Measurements from ENCODE around the gene SAMD9.

Gene SAMD9

DNA sequence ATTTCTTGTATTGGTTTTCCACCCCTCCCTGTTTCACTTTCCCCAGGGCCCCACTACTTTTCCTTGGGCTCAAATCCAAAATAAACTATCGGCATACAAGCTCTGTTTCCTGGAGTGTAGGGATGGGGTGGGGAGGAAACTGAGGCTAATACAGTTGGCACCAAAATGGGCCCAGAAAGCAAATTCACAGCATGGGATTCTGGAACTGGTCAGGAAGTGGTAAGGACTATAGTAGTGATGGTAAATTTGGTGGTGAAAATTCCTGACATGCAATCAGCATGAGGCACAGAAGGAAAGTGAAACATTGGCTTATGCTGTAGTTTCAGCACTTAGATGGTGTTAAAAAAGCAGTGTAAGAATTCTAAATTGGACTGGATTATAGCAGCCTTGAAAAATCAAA lies 39.1 kb upstream of the SAMD9 start:
- no peak for DNase-seq (ENCODE audit: low spot score)
- TF ChIP-seq, protein P1, sequence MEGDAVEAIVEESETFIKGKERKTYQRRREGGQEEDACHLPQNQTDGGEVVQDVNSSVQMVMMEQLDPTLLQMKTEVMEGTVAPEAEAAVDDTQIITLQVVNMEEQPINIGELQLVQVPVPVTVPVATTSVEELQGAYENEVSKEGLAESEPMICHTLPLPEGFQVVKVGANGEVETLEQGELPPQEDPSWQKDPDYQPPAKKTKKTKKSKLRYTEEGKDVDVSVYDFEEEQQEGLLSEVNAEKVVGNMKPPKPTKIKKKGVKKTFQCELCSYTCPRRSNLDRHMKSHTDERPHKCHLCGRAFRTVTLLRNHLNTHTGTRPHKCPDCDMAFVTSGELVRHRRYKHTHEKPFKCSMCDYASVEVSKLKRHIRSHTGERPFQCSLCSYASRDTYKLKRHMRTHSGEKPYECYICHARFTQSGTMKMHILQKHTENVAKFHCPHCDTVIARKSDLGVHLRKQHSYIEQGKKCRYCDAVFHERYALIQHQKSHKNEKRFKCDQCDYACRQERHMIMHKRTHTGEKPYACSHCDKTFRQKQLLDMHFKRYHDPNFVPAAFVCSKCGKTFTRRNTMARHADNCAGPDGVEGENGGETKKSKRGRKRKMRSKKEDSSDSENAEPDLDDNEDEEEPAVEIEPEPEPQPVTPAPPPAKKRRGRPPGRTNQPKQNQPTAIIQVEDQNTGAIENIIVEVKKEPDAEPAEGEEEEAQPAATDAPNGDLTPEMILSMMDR (IDR thresholded peaks at IDR 0.05; ENCODE audit: extremely low read depth, insufficient read depth, missing control alignments), result no peak
- in situ Hi-C loops (cut with MboI; ENCODE audit: low pct_unique_long_range_greater_than_20kb, low sequenced_read_pairs, unreplicated experiment), result no loop called here

DNA sequence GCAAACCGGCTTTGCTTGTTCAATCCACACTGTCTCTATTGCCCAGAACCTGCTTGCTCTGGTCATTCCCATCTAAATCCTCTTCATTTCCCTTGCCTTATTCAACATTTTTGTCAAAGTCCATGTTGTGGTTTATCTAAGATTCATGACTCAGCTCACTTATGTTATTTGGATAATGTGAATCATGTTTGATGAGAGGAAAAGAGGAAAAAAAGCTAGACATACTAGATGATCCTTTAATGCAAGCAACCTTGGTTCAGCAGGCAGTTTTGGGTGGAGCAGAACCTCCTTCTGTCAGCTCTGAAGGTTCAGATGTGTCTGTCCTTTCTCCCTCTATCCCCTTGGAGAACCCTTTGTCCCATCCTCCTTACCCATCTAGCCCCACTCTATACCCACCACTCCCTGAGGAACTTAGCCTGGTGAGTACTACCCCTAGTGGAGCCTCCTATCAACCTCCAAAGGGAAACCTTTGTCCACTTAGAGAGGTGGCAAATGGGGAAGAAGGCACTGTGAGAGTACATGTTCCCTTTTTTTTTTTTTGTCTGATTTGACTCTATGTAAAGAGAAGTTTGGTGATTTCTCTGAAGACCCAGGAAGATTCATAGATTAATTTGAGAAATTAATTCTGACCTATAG lies 32.5 kb upstream of the SAMD9 start:
- DNase-seq (ENCODE audit: low spot score), result no peak

DNA sequence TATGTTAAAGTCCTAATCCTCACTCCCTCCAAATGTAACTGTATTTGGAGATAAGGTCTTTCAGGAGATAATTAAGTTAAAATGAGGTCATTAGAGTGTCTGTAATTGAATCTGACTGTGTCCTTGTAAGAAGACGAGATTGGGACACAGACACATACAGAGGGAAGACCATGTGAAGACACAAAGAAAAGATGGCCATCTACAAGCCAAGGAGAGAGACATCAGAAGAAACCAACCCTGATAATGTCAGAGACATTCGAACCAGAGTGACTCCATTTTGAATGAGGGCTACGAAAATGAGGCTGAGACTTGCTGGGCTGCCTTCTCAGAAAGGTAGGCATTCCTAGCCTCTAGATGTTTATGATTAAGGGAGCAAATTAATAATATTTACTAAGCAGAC lies 30.9 kb upstream of the SAMD9 start:
- DNase-seq (ENCODE audit: low spot score), result no peak
- in situ Hi-C loops (cut with MboI; ENCODE audit: low pct_unique_long_range_greater_than_20kb, low sequenced_read_pairs, unreplicated experiment), result no loop called here
- TF ChIP-seq, protein P1 (IDR thresholded peaks at IDR 0.05; ENCODE audit: extremely low read depth, insufficient read depth, missing control alignments), result no peak

More for the DNA sequence above, 32.5 kb upstream of the SAMD9 start:
- in situ Hi-C loops (cut with MboI; ENCODE audit: low pct_unique_long_range_greater_than_20kb, low sequenced_read_pairs, unreplicated experiment), result no loop called here
- TF ChIP-seq, protein P1 (IDR thresholded peaks at IDR 0.05; ENCODE audit: extremely low read depth, insufficient read depth, missing control alignments), result no peak

DNA sequence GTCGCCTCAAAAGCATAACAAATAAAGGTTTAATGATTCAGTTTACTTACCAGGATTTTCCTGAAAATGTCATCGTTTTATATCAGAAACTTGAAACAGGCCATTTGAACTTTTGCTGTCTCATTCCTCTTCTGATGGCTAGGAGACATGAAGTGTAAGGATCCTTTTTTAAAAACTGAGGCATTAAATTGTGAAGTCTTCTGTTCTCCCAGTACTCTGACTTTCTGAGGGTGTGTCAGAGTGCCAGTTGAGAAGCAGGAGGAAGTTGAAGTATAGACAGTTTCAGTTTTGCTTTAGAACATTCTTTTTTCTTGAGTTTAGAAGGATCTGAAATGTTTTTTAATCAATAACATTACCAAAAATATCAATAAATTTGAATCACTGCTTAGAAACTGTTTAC lies 30.4 kb upstream of the SAMD9 start, which contains the start of gene SAMD9L:
TSS of gene SAMD9L (minus strand) at position 242 of the 400 bp plus-strand sequence. CDS start 12,414 bp downstream, outside the sequence.
- TF ChIP-seq, protein P1 (IDR thresholded peaks at IDR 0.05; ENCODE audit: extremely low read depth, insufficient read depth, missing control alignments), result no peak

DNA sequence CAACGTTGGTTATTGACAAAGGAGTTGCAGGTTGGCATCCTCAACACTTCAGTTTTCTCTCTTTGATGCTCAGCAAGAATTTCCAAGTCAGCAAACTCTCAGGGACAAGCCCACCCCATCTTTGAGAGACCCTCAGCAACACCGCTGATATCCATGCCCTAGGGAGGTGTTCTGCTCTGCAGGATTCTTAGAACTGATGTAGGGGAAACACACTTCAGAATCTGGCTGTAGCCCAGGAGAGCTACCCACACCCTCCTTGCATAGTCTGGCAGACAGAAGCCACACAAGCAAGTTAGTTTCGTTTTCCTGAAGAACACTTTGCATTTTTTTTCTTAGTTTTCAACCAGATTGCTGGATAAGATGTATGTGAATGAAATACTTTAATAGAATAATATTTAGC lies 29.6 kb upstream of the SAMD9 start:
- DNase-seq (ENCODE audit: low spot score), result peak; percentile 17
- in situ Hi-C loops (cut with MboI; ENCODE audit: low pct_unique_long_range_greater_than_20kb, low sequenced_read_pairs, unreplicated experiment), result no loop called here

More for the DNA sequence above, 30.4 kb upstream of the SAMD9 start, which contains the start of gene SAMD9L:
- in situ Hi-C loops (cut with MboI; ENCODE audit: low pct_unique_long_range_greater_than_20kb, low sequenced_read_pairs, unreplicated experiment), result no loop called here
- peak; percentile 26 for DNase-seq (ENCODE audit: low spot score)

DNA sequence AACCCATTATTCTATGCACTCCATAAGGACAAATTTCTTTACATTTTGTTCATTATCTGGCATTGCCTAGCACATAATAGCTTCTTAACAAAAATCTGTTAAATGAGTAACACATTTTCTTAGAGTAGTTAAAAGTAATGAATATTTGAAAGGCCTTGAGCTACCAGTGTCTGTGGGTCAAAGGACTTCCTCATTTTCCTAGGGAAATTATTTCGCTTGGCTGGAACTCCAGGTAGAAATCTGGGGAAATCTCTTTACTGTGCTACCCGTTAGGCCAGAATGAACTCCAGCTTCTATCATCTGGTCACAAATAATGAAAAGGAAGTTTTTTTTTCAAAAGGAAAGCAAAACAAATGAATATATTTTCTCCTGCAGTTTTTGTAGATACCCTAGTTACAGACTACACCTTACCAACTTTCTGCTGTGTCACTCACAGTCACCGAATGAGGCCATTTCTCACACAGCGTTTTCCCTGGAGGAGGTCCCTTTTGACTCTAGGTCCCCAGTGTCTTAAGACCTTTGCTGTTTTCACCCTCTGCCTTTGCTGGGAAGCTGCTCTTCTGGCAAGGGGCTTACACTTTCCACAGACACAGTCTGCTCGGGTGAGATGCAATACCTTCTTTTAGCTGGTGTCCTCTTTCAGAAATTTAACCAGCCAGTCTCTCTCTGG lies 28.8 kb upstream of the SAMD9 start:
- DNase-seq (ENCODE audit: low spot score), result no peak
- TF ChIP-seq, protein P1 (IDR thresholded peaks at IDR 0.05; ENCODE audit: extremely low read depth, insufficient read depth, missing control alignments), result no peak

More for the DNA sequence above, 29.6 kb upstream of the SAMD9 start:
- TF ChIP-seq, protein P1 (IDR thresholded peaks at IDR 0.05; ENCODE audit: extremely low read depth, insufficient read depth, missing control alignments), result no peak

More for the DNA sequence above, 28.8 kb upstream of the SAMD9 start:
- in situ Hi-C loops (cut with MboI; ENCODE audit: low pct_unique_long_range_greater_than_20kb, low sequenced_read_pairs, unreplicated experiment), result no loop called here

Measured in GM13977 (cell line).